ENCODE measurements around the gene DNAJB2. TPM values are rescaled to one million over a fixed set of nuclear protein-coding genes. Genes with fewer than 3 reads are reported as not detected.

The DNAJB2 gene
- total RNA-seq, 6 experiments from 2014 or later = 39.7 to 45.4 (median 41.5) TPM

DNA sequence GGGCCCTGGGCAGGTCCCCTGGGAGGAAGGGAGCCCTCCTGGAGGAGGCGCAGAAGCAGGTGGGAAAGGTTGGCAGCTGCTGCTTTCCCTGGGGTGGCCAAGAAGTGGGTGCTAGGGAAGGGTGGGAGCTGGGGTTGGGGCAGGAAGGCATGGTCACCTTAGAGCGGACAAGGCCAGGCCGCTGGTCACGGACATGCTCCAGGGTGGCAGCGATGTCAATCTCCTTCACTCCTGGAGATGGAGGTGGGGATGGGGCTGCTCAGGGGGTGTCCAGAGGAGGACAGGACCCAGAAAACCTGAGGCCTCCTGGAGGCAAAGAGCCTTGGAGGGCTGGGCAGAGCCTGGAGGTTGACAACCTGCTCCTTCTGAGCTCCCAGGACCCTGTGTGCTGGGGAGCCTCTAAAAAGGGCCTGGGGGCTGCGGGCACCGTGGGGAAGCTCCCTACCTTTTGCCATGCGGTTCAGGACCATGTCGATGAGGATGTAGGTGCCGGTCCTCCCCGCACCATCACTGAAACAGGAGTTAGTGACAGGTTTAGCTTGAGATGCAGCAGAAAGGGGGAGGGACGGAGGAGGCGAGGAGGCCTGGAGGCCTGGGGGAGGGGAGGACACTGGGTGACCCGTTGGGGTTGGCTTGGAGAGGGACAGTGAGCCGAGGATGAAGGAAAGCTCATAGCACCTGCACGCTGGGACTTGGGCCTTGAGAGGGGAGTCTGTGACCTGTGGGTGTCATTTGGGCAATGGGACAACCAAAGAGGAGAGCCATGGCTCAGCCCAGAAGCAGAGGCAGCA lies 11.4 kb downstream of the DNAJB2 start:
- Mint-ChIP-seq H3K27me3 (ENCODE audit: insufficient read depth) (peaks cover 9% of the 10 kb centered on the region), H3K9me3 (no peaks in the 10 kb centered on the region), H3K36me3 (ENCODE audit: low read depth) (no peaks in the 10 kb centered on the region), H3K4me3 (no peak overlapping the region), H3K27ac (no peak overlapping the region), H3K4me1 (ENCODE audit: low read depth) (peaks cover 24% of the 10 kb centered on the region)
- TF ChIP-seq, protein P1, sequence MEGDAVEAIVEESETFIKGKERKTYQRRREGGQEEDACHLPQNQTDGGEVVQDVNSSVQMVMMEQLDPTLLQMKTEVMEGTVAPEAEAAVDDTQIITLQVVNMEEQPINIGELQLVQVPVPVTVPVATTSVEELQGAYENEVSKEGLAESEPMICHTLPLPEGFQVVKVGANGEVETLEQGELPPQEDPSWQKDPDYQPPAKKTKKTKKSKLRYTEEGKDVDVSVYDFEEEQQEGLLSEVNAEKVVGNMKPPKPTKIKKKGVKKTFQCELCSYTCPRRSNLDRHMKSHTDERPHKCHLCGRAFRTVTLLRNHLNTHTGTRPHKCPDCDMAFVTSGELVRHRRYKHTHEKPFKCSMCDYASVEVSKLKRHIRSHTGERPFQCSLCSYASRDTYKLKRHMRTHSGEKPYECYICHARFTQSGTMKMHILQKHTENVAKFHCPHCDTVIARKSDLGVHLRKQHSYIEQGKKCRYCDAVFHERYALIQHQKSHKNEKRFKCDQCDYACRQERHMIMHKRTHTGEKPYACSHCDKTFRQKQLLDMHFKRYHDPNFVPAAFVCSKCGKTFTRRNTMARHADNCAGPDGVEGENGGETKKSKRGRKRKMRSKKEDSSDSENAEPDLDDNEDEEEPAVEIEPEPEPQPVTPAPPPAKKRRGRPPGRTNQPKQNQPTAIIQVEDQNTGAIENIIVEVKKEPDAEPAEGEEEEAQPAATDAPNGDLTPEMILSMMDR (IDR thresholded peaks at IDR 0.05) = no peak
- no peak for DNase-seq

DNA sequence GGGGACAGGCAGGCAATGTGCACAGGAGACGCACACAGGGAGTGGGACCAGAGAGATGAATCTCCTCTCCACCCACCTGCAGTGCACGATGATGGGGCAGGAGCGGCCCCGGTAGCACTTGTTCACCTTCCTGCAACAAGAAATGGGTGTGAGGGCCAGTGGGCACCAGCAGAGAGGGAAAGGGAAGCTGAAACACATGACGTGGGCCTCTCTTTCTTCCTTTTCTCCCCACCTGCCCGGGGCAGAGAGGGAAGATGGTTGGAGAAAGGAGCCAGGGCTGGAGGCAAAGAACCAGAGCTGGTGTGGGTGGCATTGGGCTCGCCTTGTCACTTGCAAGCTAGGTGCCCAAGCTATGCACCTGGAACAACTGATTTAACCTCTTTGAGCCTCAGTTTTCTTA lies 12.2 kb downstream of the DNAJB2 start:
- no peak overlapping the region for H3K4me3 Mint-ChIP-seq
- TF ChIP-seq, protein P1 (IDR thresholded peaks at IDR 0.05) = no peak
- H3K9me3 Mint-ChIP-seq = no peaks in the 10 kb centered on the region
- H3K27ac Mint-ChIP-seq = no peak overlapping the region
- H3K36me3 Mint-ChIP-seq (ENCODE audit: low read depth) = no peaks in the 10 kb centered on the region
- DNase-seq = no peak
- H3K27me3 Mint-ChIP-seq (ENCODE audit: insufficient read depth) = peaks cover 9% of the 10 kb centered on the region
- peaks cover 19% of the 10 kb centered on the region for H3K4me1 Mint-ChIP-seq (ENCODE audit: low read depth)

DNA sequence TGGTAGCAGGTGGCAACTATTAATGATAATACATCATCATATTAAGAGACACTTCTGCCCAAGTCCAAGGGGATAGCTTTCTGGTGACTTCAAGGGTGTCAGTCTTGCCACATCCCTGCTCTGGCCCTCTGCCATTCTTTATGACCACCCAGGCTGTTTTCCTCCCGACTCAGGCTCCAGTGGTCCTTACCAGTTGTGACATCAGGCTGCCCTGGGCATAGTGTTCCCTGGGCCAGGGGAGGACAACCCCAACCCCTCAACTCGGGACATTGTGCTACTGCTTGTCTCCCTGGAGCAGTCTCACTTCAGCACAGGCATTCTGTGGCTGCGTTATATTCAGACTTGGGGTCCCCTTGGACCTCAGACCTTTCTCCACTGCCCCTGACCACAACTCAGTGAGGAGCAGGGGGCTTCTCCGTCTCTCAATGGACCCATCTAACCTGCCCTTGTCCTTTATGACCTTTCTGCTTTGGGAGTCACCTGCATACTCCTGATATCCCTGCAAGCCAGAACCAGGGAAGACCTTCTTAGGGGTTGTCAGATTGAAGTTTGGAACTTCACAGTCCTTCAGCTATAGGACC lies 12.8 kb downstream of the DNAJB2 start:
- H3K4me1 Mint-ChIP-seq (ENCODE audit: low read depth) = peaks cover 16% of the 10 kb centered on the region
- peaks cover 9% of the 10 kb centered on the region for H3K27me3 Mint-ChIP-seq (ENCODE audit: insufficient read depth)
- H3K27ac Mint-ChIP-seq = no peak overlapping the region
- no peak for DNase-seq
- TF ChIP-seq, protein P1 (IDR thresholded peaks at IDR 0.05) = no peak
- no peaks in the 10 kb centered on the region for H3K36me3 Mint-ChIP-seq (ENCODE audit: low read depth)
- no peak overlapping the region for H3K4me3 Mint-ChIP-seq
- no peaks in the 10 kb centered on the region for H3K9me3 Mint-ChIP-seq

DNA sequence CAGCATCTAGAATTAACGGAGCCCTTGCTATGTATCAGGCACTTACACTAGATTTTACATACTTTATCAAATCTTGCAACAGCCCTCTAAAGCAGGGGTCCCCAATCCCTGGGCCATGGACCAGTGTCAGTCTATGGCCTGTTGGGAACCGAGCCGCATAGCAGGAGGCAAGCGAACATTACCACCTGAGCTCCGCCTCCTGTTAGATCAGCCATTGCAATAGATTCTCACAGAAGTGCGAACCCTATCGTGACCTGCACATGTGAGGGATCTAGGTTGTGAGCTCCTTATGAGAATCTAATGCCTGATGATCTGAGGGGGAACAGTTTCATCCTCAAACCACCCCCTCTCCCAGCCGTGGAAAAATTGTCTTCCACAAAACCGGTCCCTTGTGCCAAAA lies 13.4 kb downstream of the DNAJB2 start:
- no peaks in the 10 kb centered on the region for H3K36me3 Mint-ChIP-seq (ENCODE audit: low read depth)
- peaks cover 16% of the 10 kb centered on the region for H3K4me1 Mint-ChIP-seq (ENCODE audit: low read depth)
- H3K9me3 Mint-ChIP-seq = no peaks in the 10 kb centered on the region
- H3K4me3 Mint-ChIP-seq = no peak overlapping the region
- H3K27ac Mint-ChIP-seq = no peak overlapping the region
- DNase-seq = no peak
- peaks cover 6% of the 10 kb centered on the region for H3K27me3 Mint-ChIP-seq (ENCODE audit: insufficient read depth)
- TF ChIP-seq, protein P1 (IDR thresholded peaks at IDR 0.05) = no peak

DNA sequence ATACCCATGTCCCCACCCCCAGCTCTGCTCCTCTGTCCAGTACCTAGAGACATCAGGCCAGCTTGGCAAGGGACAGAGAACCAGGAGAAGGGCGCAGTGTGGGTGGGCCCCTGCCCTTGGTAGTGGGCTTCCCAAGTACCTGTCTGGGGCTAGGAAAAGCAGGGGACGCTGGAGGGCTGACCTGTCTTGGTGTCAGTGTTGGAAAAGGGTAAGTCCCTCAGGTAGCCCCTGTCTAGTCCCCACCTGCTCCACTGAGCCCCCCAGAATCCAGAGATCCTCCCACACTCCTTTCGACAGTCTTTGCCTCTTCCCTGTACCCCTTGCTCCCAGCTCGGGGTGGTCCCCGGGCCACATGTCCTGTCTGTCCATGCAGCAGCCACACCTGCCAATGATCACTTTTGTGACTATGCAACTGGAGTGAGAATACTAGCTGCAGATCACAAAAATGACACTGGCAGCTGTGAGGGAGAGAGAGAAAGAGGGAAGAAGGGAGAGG lies 14.6 kb downstream of the DNAJB2 start:
- H3K36me3 Mint-ChIP-seq (ENCODE audit: low read depth) = no peaks in the 10 kb centered on the region
- peak overlapping the region; percentile 69 for H3K4me3 Mint-ChIP-seq
- no peak for DNase-seq
- TF ChIP-seq, protein P1 (IDR thresholded peaks at IDR 0.05) = no peak
- peaks cover 16% of the 10 kb centered on the region for H3K4me1 Mint-ChIP-seq (ENCODE audit: low read depth)
- no peak overlapping the region for H3K27ac Mint-ChIP-seq
- H3K9me3 Mint-ChIP-seq = no peaks in the 10 kb centered on the region
- H3K27me3 Mint-ChIP-seq (ENCODE audit: insufficient read depth) = peaks cover 5% of the 10 kb centered on the region
